OCI-LY1 (cell line): ENCODE data around the gene DNAAF5.

ENCODE experiments used
- EZH2 ChIP-seq: fragments of 200-600 bp; sonication (generic), shearing (Covaris generic); IDR thresholded peaks from 2 replicates; pipeline ENCODE4 v1.8.0; 2017; ENCODE audit warnings: borderline replicate concordance, mixed run types, mild to moderate bottlenecking, antibody characterized with exemption, low read length, moderate library complexity, mixed read lengths
- TF ChIP-seq, protein P1 (sequence below): fragments of 200-600 bp; sonication (generic), shearing (Covaris generic); IDR thresholded peaks from 2 replicates; pipeline ENCODE4 v1.5.1; 2017; ENCODE audit warnings: mild to moderate bottlenecking, antibody characterized with exemption, low read length, moderate library complexity, mixed read lengths

DNA sequence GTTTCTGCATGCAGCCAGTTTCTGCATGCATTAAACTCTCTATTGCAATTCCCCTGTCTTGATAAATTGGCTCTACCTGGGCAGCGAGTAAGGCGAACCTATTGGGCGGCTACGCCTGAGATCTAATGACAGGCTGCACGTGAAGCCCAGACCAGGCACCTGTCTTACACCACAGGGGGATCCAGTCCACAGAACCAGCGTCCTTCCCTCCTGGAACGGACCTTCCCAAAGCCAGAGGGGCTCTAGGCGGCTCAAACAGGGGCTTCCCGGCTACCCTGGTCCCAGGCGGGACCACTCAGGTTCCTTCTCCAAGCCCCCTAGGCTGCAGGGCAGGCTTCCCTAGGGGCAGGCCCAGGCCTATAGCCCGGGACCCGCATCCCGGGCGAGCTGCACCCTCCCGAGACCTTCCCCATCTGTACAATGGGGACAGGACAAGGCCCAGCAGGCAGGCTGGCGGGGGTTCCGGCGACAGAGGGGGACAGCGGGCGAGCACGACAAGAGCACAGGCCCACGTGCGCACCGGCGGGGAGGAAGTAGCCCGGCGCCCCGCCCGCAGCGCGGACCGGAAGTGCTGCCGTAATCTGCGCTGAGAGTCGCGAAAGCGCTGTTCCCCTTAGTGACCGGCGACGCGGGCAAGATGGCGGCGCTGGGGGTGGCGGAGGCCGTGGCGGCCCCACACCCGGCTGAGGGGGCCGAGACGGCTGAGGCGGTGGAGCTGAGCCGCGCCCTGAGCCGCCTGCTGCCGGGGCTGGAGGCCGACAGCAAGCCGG, at the start of gene DNAAF5:
- no peak for TF ChIP-seq EZH2
- TF ChIP-seq, protein P1, sequence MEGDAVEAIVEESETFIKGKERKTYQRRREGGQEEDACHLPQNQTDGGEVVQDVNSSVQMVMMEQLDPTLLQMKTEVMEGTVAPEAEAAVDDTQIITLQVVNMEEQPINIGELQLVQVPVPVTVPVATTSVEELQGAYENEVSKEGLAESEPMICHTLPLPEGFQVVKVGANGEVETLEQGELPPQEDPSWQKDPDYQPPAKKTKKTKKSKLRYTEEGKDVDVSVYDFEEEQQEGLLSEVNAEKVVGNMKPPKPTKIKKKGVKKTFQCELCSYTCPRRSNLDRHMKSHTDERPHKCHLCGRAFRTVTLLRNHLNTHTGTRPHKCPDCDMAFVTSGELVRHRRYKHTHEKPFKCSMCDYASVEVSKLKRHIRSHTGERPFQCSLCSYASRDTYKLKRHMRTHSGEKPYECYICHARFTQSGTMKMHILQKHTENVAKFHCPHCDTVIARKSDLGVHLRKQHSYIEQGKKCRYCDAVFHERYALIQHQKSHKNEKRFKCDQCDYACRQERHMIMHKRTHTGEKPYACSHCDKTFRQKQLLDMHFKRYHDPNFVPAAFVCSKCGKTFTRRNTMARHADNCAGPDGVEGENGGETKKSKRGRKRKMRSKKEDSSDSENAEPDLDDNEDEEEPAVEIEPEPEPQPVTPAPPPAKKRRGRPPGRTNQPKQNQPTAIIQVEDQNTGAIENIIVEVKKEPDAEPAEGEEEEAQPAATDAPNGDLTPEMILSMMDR = no peak
